HG03175 (cell line): ENCODE results near the gene KCNMA1.

ENCODE experiments used
- ATAC-seq: cut with Tn5 transposase; IDR thresholded peaks from one replicate; pipeline ENCODE4 v1.9.1; 2021; ENCODE audit warnings: mild to moderate bottlenecking, moderate library complexity; ENCODE audit not compliant: unreplicated experiment

KCNMA1 gene

DNA sequence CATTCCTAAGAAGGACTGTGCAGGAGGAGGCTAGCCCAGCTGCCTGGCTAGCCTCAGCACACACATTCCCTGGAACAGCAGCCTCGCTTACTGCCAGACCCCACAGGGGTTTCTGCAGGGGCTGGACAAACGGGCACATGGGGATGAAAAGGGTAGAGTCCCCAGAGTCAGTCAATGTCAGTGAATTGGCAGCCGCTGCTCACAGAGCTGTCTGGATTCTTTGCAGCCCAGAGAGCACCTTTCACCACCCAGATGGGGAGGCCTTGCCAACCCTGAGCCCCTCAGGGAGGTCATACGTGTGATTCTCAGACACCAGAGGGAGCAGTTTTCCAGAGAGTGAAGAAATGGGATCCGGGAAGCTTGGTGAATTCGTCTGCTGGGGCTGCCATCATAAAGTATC lies 143.3 kb downstream of the KCNMA1 start:
- ATAC-seq = no peak

DNA sequence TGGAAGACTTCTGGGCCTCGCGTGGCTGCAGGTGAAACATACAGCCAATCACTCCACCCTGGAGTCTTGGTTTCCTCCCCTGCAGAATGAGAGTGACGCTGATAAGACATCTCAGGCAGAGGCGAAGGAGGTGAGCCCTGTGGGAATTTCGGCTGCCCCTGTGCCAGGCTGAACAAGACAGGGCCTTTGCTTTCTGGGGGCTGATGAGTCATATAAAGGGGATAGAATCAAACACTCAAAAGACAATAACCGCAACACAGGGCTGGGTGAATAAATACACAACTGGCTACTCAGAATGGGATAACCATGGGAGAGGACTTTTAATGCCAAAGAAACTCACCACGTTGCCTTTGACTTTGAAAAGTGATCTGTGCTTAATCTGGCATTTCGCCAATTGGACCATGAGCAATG lies 143.8 kb downstream of the KCNMA1 start:
- ATAC-seq = no peak

GRCh38 chr10:77493239-77493806 lies 144.3 kb downstream of the KCNMA1 start:
- ATAC-seq = no peak

- ATAC-seq = no peak
These were observed 145.1 kb downstream of the KCNMA1 start for GRCh38 chr10:77492368-77492994.

DNA sequence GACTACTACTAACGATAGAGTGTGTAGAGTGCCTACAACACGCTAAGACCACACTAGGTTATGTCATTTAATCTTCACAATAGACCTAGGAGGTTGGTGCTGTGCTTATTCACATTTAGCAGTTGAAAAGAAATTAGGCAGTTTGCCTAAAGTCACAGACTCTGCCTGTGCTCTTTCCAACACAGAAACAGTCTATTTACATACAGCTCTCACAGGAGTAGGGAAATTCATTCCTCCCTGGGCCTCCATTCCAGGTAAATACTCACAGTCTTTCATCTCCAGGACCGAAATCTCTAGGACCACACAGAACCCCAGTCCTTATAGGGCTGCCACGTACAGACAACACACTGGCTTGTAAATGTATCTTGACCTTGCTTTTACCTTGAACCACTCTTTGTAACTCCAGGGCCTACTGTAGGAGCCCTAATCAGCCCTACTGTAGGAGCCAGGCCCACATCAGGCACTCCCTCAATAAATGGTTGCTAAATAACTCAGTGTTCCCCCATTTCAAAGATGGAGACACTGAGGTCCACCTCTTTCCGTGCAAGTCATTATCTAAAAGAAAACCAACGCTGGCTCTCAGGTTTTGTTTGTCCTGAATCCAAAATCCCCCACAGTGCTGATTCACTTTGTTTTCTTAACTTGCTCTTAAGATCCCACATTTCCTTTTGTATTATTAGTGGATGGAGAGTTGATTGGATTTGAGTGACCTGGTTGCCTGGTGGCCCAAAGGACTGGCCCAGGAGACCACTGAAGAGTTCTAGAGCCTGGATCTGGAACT lies 146.9 kb downstream of the KCNMA1 start:
- ATAC-seq = no peak

DNA sequence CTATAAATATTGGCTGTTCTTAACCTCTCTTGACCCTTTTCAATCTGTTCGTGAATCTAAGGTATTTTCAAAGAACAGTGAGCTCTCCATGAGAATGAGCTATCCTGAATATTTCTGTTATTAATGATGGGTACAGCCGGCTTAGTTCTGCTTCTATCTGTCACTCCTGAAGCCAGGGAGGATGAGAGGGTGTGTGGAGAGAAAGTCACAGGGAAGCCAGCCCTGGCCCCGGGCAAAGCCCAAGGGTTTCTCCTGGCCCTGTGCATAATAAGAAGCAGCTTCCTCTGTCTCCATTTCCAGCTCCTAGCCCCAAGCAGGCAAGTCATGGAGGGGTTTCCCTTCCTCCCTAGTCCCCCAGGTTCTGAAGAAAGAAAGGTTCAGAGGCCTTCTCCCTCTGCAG lies 151.1 kb downstream of the KCNMA1 start:
- no peak for ATAC-seq

- no peak for ATAC-seq
These were observed 151.8 kb downstream of the KCNMA1 start for GRCh38 chr10:77485847-77486246.

GRCh38 chr10:77482072-77482471 lies 155.5 kb downstream of the KCNMA1 start:
- no peak for ATAC-seq

GRCh38 chr10:77479586-77479985 lies 158.0 kb downstream of the KCNMA1 start:
- no peak for ATAC-seq

- no peak for ATAC-seq
These were observed 158.6 kb downstream of the KCNMA1 start for GRCh38 chr10:77478962-77479359.

GRCh38 chr10:77478247-77478961 lies 159.2 kb downstream of the KCNMA1 start:
- ATAC-seq = no peak

GRCh38 chr10:77475522-77475921 lies 162.1 kb downstream of the KCNMA1 start:
- ATAC-seq = no peak

- ATAC-seq = no peak
These were observed 162.7 kb downstream of the KCNMA1 start for GRCh38 chr10:77474939-77475338.

DNA sequence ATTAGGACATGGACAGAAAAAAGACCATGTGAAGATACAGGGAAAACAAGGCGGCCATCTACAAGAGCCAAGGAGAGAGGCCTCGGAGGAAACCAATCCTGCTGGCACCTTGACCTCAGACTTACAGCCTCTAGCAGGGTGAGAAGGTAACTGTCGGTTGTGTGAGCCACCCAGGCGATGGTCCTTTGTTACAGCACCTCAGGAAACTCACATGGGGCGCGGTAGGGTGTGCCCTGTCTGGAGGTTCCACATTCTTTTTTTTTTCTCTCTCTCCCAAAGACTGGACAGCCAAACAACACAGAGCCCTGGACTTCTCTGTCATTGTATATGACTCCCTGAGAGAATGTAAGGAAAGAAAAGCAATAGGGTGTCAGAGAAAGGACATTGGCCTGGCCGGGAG lies 163.2 kb downstream of the KCNMA1 start:
- ATAC-seq = no peak

DNA sequence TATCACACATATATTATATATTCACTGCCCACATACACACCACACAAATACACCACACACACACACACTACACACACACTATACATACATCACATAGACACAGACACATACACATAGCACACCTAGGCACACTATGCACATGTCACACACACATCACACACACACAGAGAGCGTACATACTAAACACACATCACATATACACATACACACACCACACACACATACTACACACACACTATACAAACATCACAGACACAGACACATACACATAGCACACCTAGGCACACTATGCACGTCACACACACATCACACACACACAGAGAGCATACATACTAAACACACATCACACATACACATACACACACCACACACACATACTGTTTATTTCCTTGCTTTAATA lies 165.5 kb downstream of the KCNMA1 start:
- ATAC-seq = no peak

DNA sequence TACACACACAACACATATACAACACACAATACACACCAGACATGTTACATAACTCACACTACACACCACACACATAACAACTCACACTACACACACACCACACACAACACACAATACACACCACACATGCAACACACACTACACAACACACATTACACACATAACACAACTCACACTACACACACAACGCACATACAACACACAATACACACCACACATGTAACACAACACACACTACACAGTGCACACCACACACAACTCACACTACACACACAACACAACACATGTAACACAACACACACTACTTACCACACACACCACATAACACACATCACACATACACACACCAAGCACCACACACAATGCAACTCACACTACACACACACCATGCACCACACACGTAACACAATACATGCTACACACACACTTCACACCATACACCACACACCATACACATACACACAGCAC lies 166.5 kb downstream of the KCNMA1 start:
- no peak for ATAC-seq

DNA sequence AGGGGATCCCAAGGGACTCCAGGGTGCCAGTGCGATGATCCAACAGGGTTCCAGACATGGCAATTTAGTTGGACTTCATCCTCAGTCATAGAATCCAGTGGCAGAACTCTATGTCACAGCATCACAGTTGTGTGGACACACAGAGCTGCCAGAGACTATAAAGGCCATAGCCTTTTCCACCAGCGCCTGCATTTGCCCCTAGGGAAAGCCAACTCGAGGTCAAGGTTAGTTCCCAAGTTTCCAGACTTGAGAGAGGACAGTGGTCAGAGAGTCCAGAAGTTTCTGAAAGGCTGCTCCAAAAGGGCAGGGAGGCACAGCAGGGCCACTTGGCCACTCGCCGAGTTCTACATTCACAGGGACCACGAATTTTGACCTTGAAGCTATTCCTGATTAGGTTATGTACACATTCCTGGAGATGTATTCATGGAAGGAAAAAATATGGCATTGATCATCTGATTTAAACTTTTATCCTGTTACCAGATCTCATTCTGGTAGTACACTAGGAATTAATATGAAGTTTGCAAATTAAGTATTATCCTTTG lies 170.1 kb downstream of the KCNMA1 start:
- no peak for ATAC-seq

DNA sequence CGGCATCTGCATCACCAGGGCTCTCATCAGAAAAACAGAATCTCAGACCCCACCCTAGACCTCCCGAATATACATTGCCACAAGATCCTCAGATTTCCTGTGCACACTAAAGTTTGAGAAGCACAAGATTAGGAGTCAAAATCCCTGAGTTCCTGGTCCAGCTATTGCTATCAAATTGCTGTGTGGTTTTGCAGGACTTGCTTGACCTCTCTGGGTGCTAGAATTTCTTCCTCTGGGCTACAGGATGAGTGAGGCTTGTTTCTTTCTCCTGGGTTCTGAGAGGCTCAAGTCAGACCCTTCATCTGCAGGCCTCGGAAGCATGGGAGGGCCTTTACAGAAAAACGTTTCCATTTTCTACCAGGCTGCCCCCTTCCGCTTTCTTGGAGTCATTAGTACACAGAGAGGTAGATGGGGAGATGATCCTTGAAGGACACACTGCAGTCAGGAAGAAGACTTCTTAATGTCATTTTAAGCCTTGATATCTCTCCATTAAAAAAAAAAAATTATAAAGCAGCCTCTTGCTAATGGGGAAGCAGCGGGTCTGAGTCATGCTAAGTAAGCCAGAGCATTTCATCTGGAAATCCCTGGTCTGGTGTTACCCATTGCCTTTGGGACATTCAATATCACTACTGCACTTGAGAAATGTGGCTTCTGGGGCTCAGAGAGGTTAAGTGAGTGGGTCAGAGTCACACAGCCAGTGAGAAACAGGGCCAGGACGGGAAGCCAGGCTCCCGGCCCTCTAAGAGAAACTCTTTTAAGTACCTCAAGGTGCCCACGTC lies 173.5 kb downstream of the KCNMA1 start:
- no peak for ATAC-seq

DNA sequence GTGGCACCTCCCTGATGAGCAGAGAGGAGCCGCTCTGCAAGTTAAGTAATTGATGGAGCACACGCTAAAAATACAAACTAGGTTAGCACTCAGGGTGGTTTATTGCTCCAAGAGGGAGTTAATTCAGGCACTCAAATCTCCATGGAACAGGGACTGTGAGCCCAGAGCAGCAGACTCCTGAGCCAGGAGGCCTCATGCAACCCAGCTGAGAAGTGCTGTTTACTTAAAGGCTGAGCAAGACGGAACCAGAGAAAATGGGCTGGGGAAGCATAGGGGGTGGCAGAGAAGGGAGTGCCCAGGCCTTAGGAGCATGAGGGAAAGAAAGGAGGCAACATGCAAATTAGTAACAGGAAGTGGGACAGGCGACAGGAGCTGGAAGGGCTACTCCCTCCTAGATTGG lies 174.1 kb downstream of the KCNMA1 start:
- ATAC-seq = no peak

DNA sequence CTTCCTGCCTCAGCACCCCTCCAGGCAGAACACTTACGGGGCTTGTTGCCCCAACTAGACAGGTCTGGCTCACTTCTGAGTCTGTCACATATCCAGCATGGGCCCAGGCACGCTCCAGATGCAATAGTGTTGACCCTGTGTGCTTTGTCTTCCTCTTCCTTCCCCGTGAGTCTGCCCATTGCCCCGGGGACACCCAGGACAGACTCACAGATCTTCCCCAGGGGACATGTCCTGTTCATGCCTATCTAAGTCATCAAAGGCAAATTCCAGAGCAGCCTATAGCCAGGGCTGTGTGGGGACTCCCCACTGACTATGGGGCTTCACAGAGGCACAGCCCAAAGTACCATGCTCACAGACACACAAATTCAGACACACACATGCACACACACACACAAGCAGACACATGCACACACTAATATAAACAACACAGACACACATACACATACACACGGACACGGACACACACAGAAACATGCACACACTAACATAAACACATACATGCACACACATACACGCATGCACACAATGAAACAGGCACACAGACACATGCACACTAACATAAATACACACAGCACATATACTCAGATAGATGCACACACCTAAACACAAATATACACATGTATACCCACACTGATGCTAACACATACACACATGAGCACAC lies 175.8 kb downstream of the KCNMA1 start:
- ATAC-seq = no peak
